Measurements from ENCODE around the gene EEIG1.

The EEIG1 gene

GRCh38 chr9:127980706-127981558 is at the start of gene EEIG1:
Gene EEIG1, minus strand, starts transcription at chr9:127980989. Its CDS starts 852 bp downstream, at chr9:127980137.
- Histone ChIP-seq H3K79me2 (ENCODE audit: low read length) (peaks cover 32% of the 10 kb centered on the region), H3K9ac (ENCODE audit: low read length) (peak within 1 kb of the TSS; percentile 75), H2AFZ (ENCODE audit: low read depth, low read length) (peak within 1 kb of the TSS; percentile 77; the same call in 1 of the 2 replicates), H3K27me3 (ENCODE audit: low read depth, low read length) (no peaks in the 10 kb centered on the region), H3K9me3 (ENCODE audit: insufficient read depth, low read length) (no peaks in the 10 kb centered on the region; the same call in 1 of the 2 replicates), H3K4me1 (ENCODE audit: low read length) (peaks cover 52% of the 10 kb centered on the region), H3K36me3 (replicated peaks; ENCODE audit: low read depth, low read length) (no peaks in the 10 kb centered on the region), H3K27ac (ENCODE audit: low read length) (peak within 1 kb of the TSS; percentile 41), H3K4me2 (ENCODE audit: low read length) (peak within 1 kb of the TSS; percentile 98), H3K4me3 (ENCODE audit: low read length) (peak within 1 kb of the TSS; percentile 87), H4K20me1 (ENCODE audit: insufficient read depth, low read length) (peaks cover 14% of the 10 kb centered on the region; the same call in 1 of the 2 replicates)
- TF ChIP-seq EZH2phosphoT487 (IDR thresholded peaks at IDR 0.05; ENCODE audit: low read depth): no peak
- TF ChIP-seq, protein P1, sequence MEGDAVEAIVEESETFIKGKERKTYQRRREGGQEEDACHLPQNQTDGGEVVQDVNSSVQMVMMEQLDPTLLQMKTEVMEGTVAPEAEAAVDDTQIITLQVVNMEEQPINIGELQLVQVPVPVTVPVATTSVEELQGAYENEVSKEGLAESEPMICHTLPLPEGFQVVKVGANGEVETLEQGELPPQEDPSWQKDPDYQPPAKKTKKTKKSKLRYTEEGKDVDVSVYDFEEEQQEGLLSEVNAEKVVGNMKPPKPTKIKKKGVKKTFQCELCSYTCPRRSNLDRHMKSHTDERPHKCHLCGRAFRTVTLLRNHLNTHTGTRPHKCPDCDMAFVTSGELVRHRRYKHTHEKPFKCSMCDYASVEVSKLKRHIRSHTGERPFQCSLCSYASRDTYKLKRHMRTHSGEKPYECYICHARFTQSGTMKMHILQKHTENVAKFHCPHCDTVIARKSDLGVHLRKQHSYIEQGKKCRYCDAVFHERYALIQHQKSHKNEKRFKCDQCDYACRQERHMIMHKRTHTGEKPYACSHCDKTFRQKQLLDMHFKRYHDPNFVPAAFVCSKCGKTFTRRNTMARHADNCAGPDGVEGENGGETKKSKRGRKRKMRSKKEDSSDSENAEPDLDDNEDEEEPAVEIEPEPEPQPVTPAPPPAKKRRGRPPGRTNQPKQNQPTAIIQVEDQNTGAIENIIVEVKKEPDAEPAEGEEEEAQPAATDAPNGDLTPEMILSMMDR (IDR thresholded peaks at IDR 0.05; ENCODE audit: low read depth, low read length): no peak

- Histone ChIP-seq H3K36me3 (replicated peaks; ENCODE audit: low read depth, low read length) (no peaks in the 10 kb centered on the region), H3K79me2 (ENCODE audit: low read length) (no peaks in the 10 kb centered on the region), H4K20me1 (ENCODE audit: insufficient read depth, low read length) (no peaks in the 10 kb centered on the region), H3K4me2 (ENCODE audit: low read length) (no peak overlapping the region), H2AFZ (ENCODE audit: low read depth, low read length) (no peak overlapping the region), H3K4me3 (ENCODE audit: low read length) (no peak overlapping the region), H3K4me1 (ENCODE audit: low read length) (peaks cover 39% of the 10 kb centered on the region), H3K9me3 (ENCODE audit: insufficient read depth, low read length) (no peaks in the 10 kb centered on the region), H3K27me3 (ENCODE audit: low read depth, low read length) (no peaks in the 10 kb centered on the region), H3K9ac (ENCODE audit: low read length) (no peak overlapping the region), H3K27ac (ENCODE audit: low read length) (no peak overlapping the region)
- no peak for TF ChIP-seq EZH2phosphoT487 (IDR thresholded peaks at IDR 0.05; ENCODE audit: low read depth)
- TF ChIP-seq, protein P1 (IDR thresholded peaks at IDR 0.05; ENCODE audit: low read depth, low read length): no peak
These were observed 46.9 kb upstream of the EEIG1 start for GRCh38 chr9:128027705-128028104.

GRCh38 chr9:128026773-128027541 is 46.2 kb upstream of the EEIG1 start:
- peaks cover 38% of the 10 kb centered on the region for H3K4me1 ChIP-seq (ENCODE audit: low read length)
- peak overlapping the region; percentile 68 for H3K4me2 ChIP-seq (ENCODE audit: low read length)
- no peaks in the 10 kb centered on the region for H3K27me3 ChIP-seq (ENCODE audit: low read depth, low read length)
- no peaks in the 10 kb centered on the region for H3K9me3 ChIP-seq (ENCODE audit: insufficient read depth, low read length)
- H3K36me3 ChIP-seq (replicated peaks; ENCODE audit: low read depth, low read length): no peaks in the 10 kb centered on the region
- peak overlapping the region; percentile 25 for H3K27ac ChIP-seq (ENCODE audit: low read length)
- peak overlapping the region; percentile 58; the same call in 1 of the 2 replicates for H2AFZ ChIP-seq (ENCODE audit: low read depth, low read length)
- no peaks in the 10 kb centered on the region for H3K79me2 ChIP-seq (ENCODE audit: low read length)
- H3K9ac ChIP-seq (ENCODE audit: low read length): peak overlapping the region; percentile 7; the same call in 1 of the 2 replicates
- TF ChIP-seq, protein P1 (IDR thresholded peaks at IDR 0.05; ENCODE audit: low read depth, low read length): no peak
- TF ChIP-seq EZH2phosphoT487 (IDR thresholded peaks at IDR 0.05; ENCODE audit: low read depth): no peak
- H4K20me1 ChIP-seq (ENCODE audit: insufficient read depth, low read length): no peaks in the 10 kb centered on the region
- peak overlapping the region; percentile 54 for H3K4me3 ChIP-seq (ENCODE audit: low read length)
